GM10248 (cell line): ENCODE data around the gene RAMACL.
"Not testable (repeated sequence)": the region's sequence is repeated elsewhere in the genome, so short reads cannot be mapped to it uniquely, and the experiment has no call there.

Experiments
- CTCF ChIA-PET: fragments of 300-600 bp; sonication (Branson Sonifier 250); formaldehyde crosslinking; extraction: SDS; loops from one replicate; lab custom pipeline; 2021; ENCODE audit warnings: antibody characterized with exemption; lab: Yijun Ruan, JAX
- POLR2A ChIA-PET: fragments of 350-650 bp; sonication (Branson Sonifier 250); formaldehyde crosslinking; extraction: SDS; loops from one replicate; lab custom pipeline; 2020; ENCODE audit warnings: antibody characterized with exemption; lab: Yijun Ruan, JAX
- DNase-seq: peaks from one replicate; pipeline ENCODE4 v3.0.0; 2012; ENCODE audit errors: extremely low spot score
- CTCF ChIP-seq: IDR thresholded peaks from 2 replicates; pipeline ENCODE4 v1.5.1; 2012; ENCODE audit warnings: mild to moderate bottlenecking, low read depth; ENCODE audit errors: extremely low read depth, missing control alignments, control extremely low read depth

RAMACL gene

DNA sequence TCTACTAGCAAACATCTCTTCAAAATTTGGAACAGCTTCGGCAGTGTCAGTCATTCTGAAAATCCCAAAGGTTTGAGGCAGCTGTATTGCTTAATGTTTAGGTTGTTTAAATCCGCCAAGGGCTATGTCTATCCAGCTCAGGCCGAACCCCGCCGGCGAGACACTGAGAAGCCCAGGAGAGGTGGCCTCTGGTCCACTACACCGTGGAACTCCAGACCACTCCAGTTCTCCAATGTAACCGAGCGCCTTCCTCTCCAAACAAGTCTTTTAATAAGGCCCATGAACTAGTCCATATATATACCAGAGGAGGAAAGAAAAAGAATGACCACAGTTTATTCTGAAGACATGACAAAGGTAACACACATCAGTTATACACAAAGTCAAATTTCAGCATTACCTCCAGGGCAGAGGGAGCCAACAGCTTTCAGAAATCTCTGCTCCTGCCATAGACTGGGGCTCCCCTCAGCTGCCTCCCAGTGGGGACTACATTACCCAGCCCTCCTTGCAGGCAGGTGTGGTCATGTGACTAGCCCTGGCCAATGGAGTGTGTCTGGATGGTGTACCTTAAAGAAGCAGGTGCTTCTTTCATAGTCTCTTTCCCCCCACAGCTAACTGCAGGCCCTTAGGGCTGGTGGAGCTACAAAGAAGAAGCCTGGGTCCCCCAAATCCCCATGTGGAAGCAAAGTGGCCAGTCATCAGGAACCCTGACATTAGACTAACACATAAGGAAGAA is at the start of gene RAMACL:
Gene RAMACL, minus strand, starts transcription at position 255 of the 733 bp plus-strand sequence. Its CDS starts 201 bp downstream, at position 54.
- TF ChIP-seq CTCF = no peak
- DNase-seq = peak; percentile 82
- ChIA-PET CTCF (interaction anchor here (1.0 to 1.3 kb wide), 2 partner anchors 9 to 186 kb away, joined by 3 read pairs; no protein-coding TSS in a partner anchor), POLR2A (no interaction called here)

DNA sequence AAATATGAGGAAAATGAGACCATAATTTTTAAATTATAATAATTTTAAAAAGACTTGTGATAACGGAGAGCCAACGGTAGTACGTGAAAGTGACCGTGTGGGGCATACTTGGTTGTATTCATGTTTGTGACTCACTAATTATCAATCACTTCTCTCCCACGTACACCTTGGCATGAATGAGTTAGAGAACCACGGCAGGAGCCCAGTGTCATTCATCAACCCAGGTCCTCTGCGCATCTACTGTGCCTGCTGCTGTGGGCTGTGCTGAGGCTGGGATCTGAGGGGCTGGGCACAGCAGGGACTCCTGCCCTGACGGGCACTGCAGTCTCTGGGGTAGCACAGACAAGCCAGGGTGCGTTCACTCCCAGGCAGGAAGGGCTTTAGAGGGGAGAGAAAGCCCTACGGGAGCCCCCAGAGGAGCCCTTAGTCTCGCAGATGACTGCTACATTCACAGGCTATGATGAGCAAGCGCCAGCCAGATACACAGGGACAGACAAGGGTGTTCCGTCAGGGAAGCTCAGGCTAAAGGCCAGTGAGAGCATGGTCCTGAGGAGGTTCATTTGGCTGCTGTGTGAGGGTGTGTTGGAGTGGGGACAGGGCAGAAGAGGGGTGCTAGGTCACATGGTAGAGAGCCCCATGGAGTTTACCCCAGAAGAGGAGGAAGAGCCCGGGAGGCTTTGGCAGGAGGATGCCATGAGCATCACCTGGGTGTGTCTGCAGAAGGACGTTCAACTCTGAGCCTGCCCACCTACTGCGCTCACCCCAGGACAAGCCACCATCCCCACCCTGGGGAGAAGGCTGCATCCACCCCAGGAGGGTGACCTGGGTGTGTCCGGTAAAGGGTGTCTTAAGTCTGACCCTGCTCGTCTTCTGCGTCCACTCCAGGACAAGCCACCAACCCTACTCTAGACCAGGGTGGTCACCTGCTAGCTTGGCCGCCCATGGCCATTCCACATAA is 48.8 kb upstream of the RAMACL start:
- ChIA-PET CTCF (no interaction called here), POLR2A (no interaction called here)
- no peak for DNase-seq
- no peak for TF ChIP-seq CTCF

- POLR2A ChIA-PET, DNase-seq, CTCF ChIA-PET: not testable (repeated sequence)
These were observed 48.1 kb upstream of the RAMACL start for GRCh38 chr6:166634581-166634980.

DNA sequence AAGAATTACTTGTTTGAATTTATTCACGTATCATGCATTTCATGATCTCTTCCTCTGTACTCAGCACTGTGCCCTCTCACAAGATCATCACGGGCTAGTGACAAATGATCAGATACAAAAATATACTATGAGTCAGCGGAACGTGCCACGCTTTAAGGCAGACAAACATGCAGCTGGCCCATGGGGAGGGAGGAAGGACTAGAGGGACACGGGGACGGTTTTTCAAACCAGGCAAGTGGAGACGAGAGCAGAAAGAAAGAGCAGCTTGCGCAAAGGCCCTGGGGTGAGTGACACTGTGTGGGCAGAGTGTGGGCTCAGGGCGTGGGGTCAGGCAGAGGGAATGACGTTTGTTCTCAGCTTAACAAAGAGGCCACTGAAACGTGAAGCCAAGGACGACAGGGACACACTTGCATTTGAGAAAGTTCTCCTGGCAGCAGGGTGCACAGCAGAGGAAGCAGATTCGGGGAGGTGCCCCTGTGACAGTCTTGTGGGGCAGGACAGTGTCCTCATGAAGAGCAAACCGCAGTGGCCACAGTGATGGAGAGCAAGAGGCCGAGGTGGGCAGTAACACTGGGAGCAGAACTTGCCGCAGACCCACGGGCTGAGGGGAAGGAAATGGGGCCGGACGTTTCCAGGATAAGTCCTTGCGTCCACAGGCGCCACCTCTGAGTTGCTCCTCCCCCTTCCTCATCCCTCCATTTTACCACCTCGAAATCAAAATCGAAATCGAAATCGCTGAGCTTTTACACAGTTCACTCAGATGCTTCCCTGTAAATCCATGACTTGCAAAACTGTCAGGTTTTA is 47.5 kb upstream of the RAMACL start:
- POLR2A ChIA-PET = no interaction called here
- CTCF ChIA-PET = no interaction called here
- DNase-seq = no peak
- TF ChIP-seq CTCF = no peak

GRCh38 chr6:166632731-166633130 is 46.3 kb upstream of the RAMACL start:
- TF ChIP-seq CTCF = no peak
- ChIA-PET CTCF (interaction anchor here (0.6 to 1.5 kb wide), 2 partner anchors 351 to 357 kb away, joined by 3 read pairs; no protein-coding TSS in a partner anchor), POLR2A (no interaction called here)
- no peak for DNase-seq

- CTCF ChIA-PET = interaction anchor here (1.6 kb wide), 1 partner anchor 10 kb away, joined by 4 read pairs; no protein-coding TSS in a partner anchor
- POLR2A ChIA-PET = no interaction called here
- TF ChIP-seq CTCF = no peak
- no peak for DNase-seq
These were observed 44.0 kb upstream of the RAMACL start for GRCh38 chr6:166630462-166630861.
